AG04449 (cell line): ENCODE data around the gene ZNHIT1.
"Not testable (repeated sequence)": the region's sequence is repeated elsewhere in the genome, so short reads cannot be mapped to it uniquely, and the experiment has no call there.

Experiments used
- CTCF ChIA-PET: fragments of 350-600 bp; formaldehyde crosslinking; extraction: SDS; loops from one replicate; lab custom pipeline; 2021; ENCODE audit warnings: antibody characterized with exemption; lab: Yijun Ruan, JAX
- POLR2A ChIA-PET: fragments of 400-600, 350-600 bp; formaldehyde crosslinking; extraction: SDS; loops from one replicate; lab custom pipeline; 2020; ENCODE audit warnings: antibody characterized with exemption, inconsistent platforms; lab: Yijun Ruan, JAX
- DNase-seq: peaks from one replicate; pipeline ENCODE4 v3.0.0-alpha.2; 2010; ENCODE audit warnings: low read depth, low spot score
- H3K4me3 ChIP-seq: 2 replicates; pipeline ENCODE4 v1.5.1; 2011; ENCODE audit warnings: low read depth, mild to moderate bottlenecking, control low read depth, low read length
- CTCF ChIP-seq: IDR thresholded peaks from one replicate; pipeline ENCODE4 v1.5.1; 2011; ENCODE audit warnings: mild to moderate bottlenecking, moderate library complexity, low read length, control low read depth, inconsistent platforms; ENCODE audit not compliant: insufficient read depth; ENCODE audit errors: missing control alignments

Gene ZNHIT1

GRCh38 chr7:101186194-101186593 lies 31.8 kb upstream of the ZNHIT1 start:
- no peak for TF ChIP-seq CTCF
- no peak overlapping the region for H3K4me3 ChIP-seq
- no peak for DNase-seq
- ChIA-PET CTCF (interaction anchor here (4.1 to 5.8 kb wide), 2 partner anchors 15 to 42 kb away, joined by 16 to 48 read pairs; no protein-coding TSS in a partner anchor), POLR2A (no interaction called here)

GRCh38 chr7:101186844-101187428 lies 31.0 kb upstream of the ZNHIT1 start:
- ChIA-PET CTCF (interaction anchor here (0.6 to 5.8 kb wide), 5 partner anchors 8 to 43 kb away, joined by 3 to 48 read pairs (median 3); partner anchors contain the start of gene VGF), POLR2A (interaction anchor here (1.0 kb wide), 1 partner anchor 31 kb away, joined by 3 read pairs; the partner anchor contains the start of gene PLOD3)
- TF ChIP-seq CTCF = no peak
- DNase-seq = no peak
- H3K4me3 ChIP-seq = no peak overlapping the region

- ChIA-PET POLR2A (no interaction called here), CTCF (interaction anchor here (7.3 to 8.9 kb wide), 2 partner anchors 13 to 45 kb away, joined by 76 to 353 read pairs; no protein-coding TSS in a partner anchor)
- H3K4me3 ChIP-seq = no peak overlapping the region
- no peak for TF ChIP-seq CTCF
- DNase-seq = no peak
These were observed 28.9 kb upstream of the ZNHIT1 start for GRCh38 chr7:101189109-101189508.

- ChIA-PET CTCF (interaction anchor here (0.9 to 8.9 kb wide), 6 partner anchors 7 to 101 kb away, joined by 3 to 353 read pairs (median 80); partner anchors contain the start of genes MOGAT3, PLOD3 and ZNHIT1), POLR2A (no interaction called here)
- H3K4me3 ChIP-seq = no peak overlapping the region
- no peak for DNase-seq
- TF ChIP-seq CTCF = no peak
These were observed 22.1 kb upstream of the ZNHIT1 start for GRCh38 chr7:101195884-101196283.

- H3K4me3 ChIP-seq = no peak overlapping the region
- DNase-seq = no peak
- ChIA-PET POLR2A (no interaction called here), CTCF (interaction anchor here (8.9 kb wide), 1 partner anchor 54 kb away, joined by 353 read pairs; no protein-coding TSS in a partner anchor)
- no peak for TF ChIP-seq CTCF
These were observed 20.0 kb upstream of the ZNHIT1 start for GRCh38 chr7:101197991-101198390.

- no peak for TF ChIP-seq CTCF
- no peak for DNase-seq
- H3K4me3 ChIP-seq = no peak overlapping the region
- ChIA-PET CTCF (no interaction called here), POLR2A (no interaction called here)
These were observed 19.5 kb upstream of the ZNHIT1 start for GRCh38 chr7:101198476-101198875.

- CTCF ChIA-PET = interaction anchor here (1.2 to 6.6 kb wide), 4 partner anchors 7 to 83 kb away, joined by 4 to 83 read pairs (median 8); no protein-coding TSS in a partner anchor
- DNase-seq, POLR2A ChIA-PET, H3K4me3 ChIP-seq: not testable (repeated sequence)
These were observed 18.4 kb upstream of the ZNHIT1 start for GRCh38 chr7:101199522-101199921.
